ENCODE measurements around the gene ARHGAP15. TPM values are rescaled to one million over a fixed set of nuclear protein-coding genes. Genes with fewer than 3 reads are reported as not detected.

Gene ARHGAP15
- total RNA-seq, 1 donor from 2014 or later = 18.5 TPM

DNA sequence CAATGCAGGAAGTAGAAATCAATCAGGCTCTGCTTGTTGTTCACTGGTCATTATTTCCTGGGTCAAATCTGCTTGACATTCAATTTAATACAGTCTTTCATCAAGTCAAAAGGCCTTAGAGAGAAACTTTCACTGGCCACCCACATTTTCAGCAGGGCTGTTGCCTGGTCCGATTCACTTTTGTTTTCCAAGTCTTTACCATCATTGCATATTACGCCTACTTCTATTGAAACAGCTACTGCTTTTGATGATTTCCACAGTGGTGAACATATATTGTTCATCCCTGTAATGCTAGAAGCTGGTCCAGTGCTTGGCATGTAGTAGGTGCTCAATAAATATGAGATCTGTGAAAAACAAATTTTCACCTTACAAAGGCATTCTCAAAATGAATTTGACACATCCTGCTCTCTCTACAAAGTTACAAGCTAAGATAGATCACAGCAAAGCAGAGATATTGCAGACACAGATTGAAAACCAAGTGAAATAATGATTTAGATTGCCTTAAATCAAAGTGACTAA is 600.1 kb downstream of the ARHGAP15 start:
- TF ChIP-seq, protein P1, sequence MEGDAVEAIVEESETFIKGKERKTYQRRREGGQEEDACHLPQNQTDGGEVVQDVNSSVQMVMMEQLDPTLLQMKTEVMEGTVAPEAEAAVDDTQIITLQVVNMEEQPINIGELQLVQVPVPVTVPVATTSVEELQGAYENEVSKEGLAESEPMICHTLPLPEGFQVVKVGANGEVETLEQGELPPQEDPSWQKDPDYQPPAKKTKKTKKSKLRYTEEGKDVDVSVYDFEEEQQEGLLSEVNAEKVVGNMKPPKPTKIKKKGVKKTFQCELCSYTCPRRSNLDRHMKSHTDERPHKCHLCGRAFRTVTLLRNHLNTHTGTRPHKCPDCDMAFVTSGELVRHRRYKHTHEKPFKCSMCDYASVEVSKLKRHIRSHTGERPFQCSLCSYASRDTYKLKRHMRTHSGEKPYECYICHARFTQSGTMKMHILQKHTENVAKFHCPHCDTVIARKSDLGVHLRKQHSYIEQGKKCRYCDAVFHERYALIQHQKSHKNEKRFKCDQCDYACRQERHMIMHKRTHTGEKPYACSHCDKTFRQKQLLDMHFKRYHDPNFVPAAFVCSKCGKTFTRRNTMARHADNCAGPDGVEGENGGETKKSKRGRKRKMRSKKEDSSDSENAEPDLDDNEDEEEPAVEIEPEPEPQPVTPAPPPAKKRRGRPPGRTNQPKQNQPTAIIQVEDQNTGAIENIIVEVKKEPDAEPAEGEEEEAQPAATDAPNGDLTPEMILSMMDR (IDR thresholded peaks at IDR 0.05) = no peak
- Histone ChIP-seq H3K4me3 (no peak overlapping the region), H3K36me3 (no peaks in the 10 kb centered on the region), H3K9me3 (no peaks in the 10 kb centered on the region), H3K27ac (no peak overlapping the region), H3K4me1 (no peaks in the 10 kb centered on the region), H3K27me3 (ENCODE audit: low read depth) (no peaks in the 10 kb centered on the region)
- DNase-seq (no peak), ATAC-seq (no peak)
- intact Hi-C loops (cut with DNase I) = no loop called here

DNA sequence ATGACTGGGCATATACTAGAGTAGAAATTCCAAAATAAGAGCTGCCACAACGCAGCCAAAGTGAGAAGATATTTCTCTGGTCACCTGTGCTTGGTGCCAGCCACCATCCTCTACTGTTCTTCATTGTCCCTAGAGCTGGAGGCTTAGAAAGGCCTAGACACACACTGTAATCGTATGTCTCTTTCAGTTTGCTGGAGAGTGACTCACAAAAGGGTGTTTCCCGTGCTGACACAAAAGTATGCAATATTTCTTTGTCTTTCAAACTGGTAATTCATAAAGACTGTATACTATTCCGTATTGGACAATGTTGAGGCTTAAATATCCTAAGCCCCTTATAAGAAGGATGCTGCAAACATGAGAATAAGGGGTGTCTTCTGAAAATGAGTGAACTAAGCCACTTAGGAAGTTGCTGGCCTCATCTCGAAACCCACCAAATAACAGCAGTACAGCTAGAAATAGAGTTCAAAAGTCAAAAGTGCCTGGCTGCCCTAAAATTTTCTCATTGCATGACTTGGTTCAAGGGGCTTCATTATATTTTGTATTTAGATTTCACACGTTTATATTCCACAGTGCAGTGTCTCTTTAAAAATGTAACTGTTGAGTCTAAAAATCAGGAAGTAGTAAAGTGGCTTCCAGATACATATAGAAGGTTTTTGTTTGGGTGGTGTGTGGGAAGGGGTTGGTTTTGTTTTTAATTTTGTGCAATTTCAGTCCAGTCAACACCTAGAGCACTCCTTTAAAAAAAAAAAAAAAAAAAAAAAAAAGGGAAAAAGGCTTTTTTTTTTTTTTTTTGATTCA is 601.1 kb downstream of the ARHGAP15 start:
- ATAC-seq (peak in 1 of 2 donors; percentile 42), DNase-seq (no peak)
- Histone ChIP-seq H3K36me3 (no peaks in the 10 kb centered on the region), H3K4me3 (no peak overlapping the region), H3K27ac (no peak overlapping the region), H3K27me3 (ENCODE audit: low read depth) (no peaks in the 10 kb centered on the region), H3K9me3 (no peaks in the 10 kb centered on the region), H3K4me1 (no peaks in the 10 kb centered on the region)
- intact Hi-C loops (cut with DNase I) = no loop called here
- TF ChIP-seq, protein P1 (IDR thresholded peaks at IDR 0.05) = no peak

- Histone ChIP-seq H3K27ac (no peak overlapping the region), H3K9me3 (no peaks in the 10 kb centered on the region), H3K36me3 (no peaks in the 10 kb centered on the region), H3K4me3 (no peak overlapping the region), H3K4me1 (no peaks in the 10 kb centered on the region), H3K27me3 (ENCODE audit: low read depth) (no peaks in the 10 kb centered on the region)
- DNase-seq (no peak), ATAC-seq (no peak)
- TF ChIP-seq, protein P1 (IDR thresholded peaks at IDR 0.05) = no peak
- intact Hi-C loops (cut with DNase I) = no loop called here
Measured at GRCh38 chr2:143730953-143731260, 601.7 kb downstream of the ARHGAP15 start.

- Histone ChIP-seq H3K27me3 (ENCODE audit: low read depth) (no peaks in the 10 kb centered on the region), H3K36me3 (no peaks in the 10 kb centered on the region), H3K9me3 (no peaks in the 10 kb centered on the region), H3K27ac (no peak overlapping the region), H3K4me1 (no peaks in the 10 kb centered on the region), H3K4me3 (no peak overlapping the region)
- TF ChIP-seq, protein P1 (IDR thresholded peaks at IDR 0.05) = no peak
- intact Hi-C loops (cut with DNase I) = no loop called here
- ATAC-seq (no peak), DNase-seq (no peak)
Measured at GRCh38 chr2:143732076-143732475, 602.9 kb downstream of the ARHGAP15 start.

DNA sequence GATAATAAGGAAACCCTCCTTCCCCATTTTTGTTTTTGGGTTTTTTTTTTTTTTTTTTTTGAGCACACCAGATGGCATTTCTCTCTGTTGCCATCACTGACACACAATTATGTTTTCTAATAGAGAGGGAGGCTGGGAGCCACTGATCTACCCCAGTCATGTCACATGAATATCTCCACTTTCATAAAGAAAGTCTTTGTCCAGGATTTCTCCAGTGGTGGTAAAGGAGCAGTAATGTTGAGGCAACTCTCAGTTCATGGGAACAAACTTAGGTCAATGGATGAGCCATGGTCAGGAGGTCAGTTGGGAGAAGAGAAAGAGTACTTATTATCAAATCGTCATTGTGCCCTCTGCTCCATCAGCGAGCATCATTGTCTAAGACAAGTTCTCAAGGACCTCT is 603.7 kb downstream of the ARHGAP15 start:
- H3K36me3 ChIP-seq = no peaks in the 10 kb centered on the region
- ATAC-seq (no peak), DNase-seq (no peak)
- no peaks in the 10 kb centered on the region for H3K4me1 ChIP-seq
- no peak overlapping the region for H3K4me3 ChIP-seq
- H3K27me3 ChIP-seq (ENCODE audit: low read depth) = no peaks in the 10 kb centered on the region
- TF ChIP-seq, protein P1 (IDR thresholded peaks at IDR 0.05) = no peak
- no peaks in the 10 kb centered on the region for H3K9me3 ChIP-seq
- intact Hi-C loops (cut with DNase I) = no loop called here
- H3K27ac ChIP-seq = no peak overlapping the region

Data from lower lobe of right lung (tissue), 2 donors.